Measurements from ENCODE around the gene TAF15. TPM values are rescaled to one million over a fixed set of nuclear protein-coding genes. Genes with fewer than 3 reads are reported as not detected.
A peak's percentile ranks its signal among the peaks of the same experiment; 100 is the strongest.

The TAF15 gene
- total RNA-seq, 1 donor from 2014 or later: 94.8 TPM

- no peak for ATAC-seq (ENCODE audit: poor library complexity)
- intact Hi-C loops (cut with DNase I): no loop called here
- DNase-seq: no peak
Observed at GRCh38 chr17:35780950-35781349, 28.3 kb upstream of the TAF15 start.

- DNase-seq: no peak
- intact Hi-C loops (cut with DNase I): no loop called here
- ATAC-seq (ENCODE audit: poor library complexity): no peak
Observed at GRCh38 chr17:35784895-35785294, 24.4 kb upstream of the TAF15 start.

GRCh38 chr17:35786941-35787432 is 22.3 kb upstream of the TAF15 start:
- ATAC-seq (ENCODE audit: poor library complexity) (no peak), DNase-seq (no peak)
- intact Hi-C loops (cut with DNase I): no loop called here

- ATAC-seq (ENCODE audit: poor library complexity) (peak; percentile 56), DNase-seq (no peak)
- intact Hi-C loops (cut with DNase I): no loop called here
Observed at GRCh38 chr17:35788477-35789368, 20.6 kb upstream of the TAF15 start.

- no peak for DNase-seq
- intact Hi-C loops (cut with DNase I): no loop called here
- ATAC-seq (ENCODE audit: poor library complexity): no peak
Observed at GRCh38 chr17:35790841-35791240, 18.4 kb upstream of the TAF15 start.

GRCh38 chr17:35791681-35792350 is 17.5 kb upstream of the TAF15 start:
- ATAC-seq (ENCODE audit: poor library complexity) (no peak), DNase-seq (no peak)
- intact Hi-C loops (cut with DNase I): no loop called here

- no peak for ATAC-seq (ENCODE audit: poor library complexity)
- no peak for DNase-seq
- intact Hi-C loops (cut with DNase I): no loop called here
Observed at GRCh38 chr17:35793257-35793656, 16.0 kb upstream of the TAF15 start.

GRCh38 chr17:35795007-35795870 is 14.0 kb upstream of the TAF15 start, which contains the start of gene MMP28:
Gene MMP28 (minus strand): TSS chr17:35795641. CDS start chr17:35795377, 264 bp downstream.
- intact Hi-C loops (cut with DNase I): no loop called here
- peak; percentile 73 for ATAC-seq (ENCODE audit: poor library complexity)
- DNase-seq: peak; percentile 73

- no peak for ATAC-seq (ENCODE audit: poor library complexity)
- intact Hi-C loops (cut with DNase I): no loop called here
- no peak for DNase-seq
Observed at GRCh38 chr17:35795871-35796265, 13.4 kb upstream of the TAF15 start.

GRCh38 chr17:35796942-35797341 is 12.3 kb upstream of the TAF15 start:
- intact Hi-C loops (cut with DNase I): no loop called here
- no peak for ATAC-seq (ENCODE audit: poor library complexity)

GRCh38 chr17:35797370-35797769 is 11.9 kb upstream of the TAF15 start:
- no peak for DNase-seq
- intact Hi-C loops (cut with DNase I): no loop called here
- no peak for ATAC-seq (ENCODE audit: poor library complexity)

More at GRCh38 chr17:35796942-35797341, 12.3 kb upstream of the TAF15 start:
- DNase-seq: no peak

- no peak for DNase-seq
Observed at GRCh38 chr17:35797918-35798317, 11.4 kb upstream of the TAF15 start.

GRCh38 chr17:35799942-35800341 is 9.3 kb upstream of the TAF15 start:
- intact Hi-C loops (cut with DNase I): no loop called here
- peak; percentile 87 for DNase-seq
- ATAC-seq (ENCODE audit: poor library complexity): peak; percentile 79

More at GRCh38 chr17:35797918-35798317, 11.4 kb upstream of the TAF15 start:
- no peak for ATAC-seq (ENCODE audit: poor library complexity)
- intact Hi-C loops (cut with DNase I): no loop called here

- DNase-seq (peak; percentile 93), ATAC-seq (ENCODE audit: poor library complexity) (peak; percentile 50)
- intact Hi-C loops (cut with DNase I): no loop called here
Observed at GRCh38 chr17:35801583-35802224, 7.6 kb upstream of the TAF15 start.

GRCh38 chr17:35804658-35805192 is 4.6 kb upstream of the TAF15 start:
- DNase-seq: no peak
- peak; percentile 65 for ATAC-seq (ENCODE audit: poor library complexity)
- intact Hi-C loops (cut with DNase I): loop anchor here (1.0 kb wide), 1 partner anchor 40 kb away; no protein-coding TSS in a partner anchor

- intact Hi-C loops (cut with DNase I): no loop called here
- DNase-seq: no peak
- no peak for ATAC-seq (ENCODE audit: poor library complexity)
Observed at GRCh38 chr17:35807371-35808144, 1.7 kb upstream of the TAF15 start.

- no peak for DNase-seq
- intact Hi-C loops (cut with DNase I): no loop called here
- no peak for ATAC-seq (ENCODE audit: poor library complexity)
Observed at GRCh38 chr17:35808240-35808961, 883 bp upstream of the TAF15 start.
